ENCODE results near the gene ARMH1.
"Not testable (repeated sequence)": the region's sequence is repeated elsewhere in the genome, so short reads cannot be mapped to it uniquely, and the experiment has no call there.

ARMH1 gene

GRCh38 chr1:44644806-44645205, 29.7 kb upstream of the ARMH1 start:
- DNase-seq (ENCODE audit: low read depth, low spot score), result no peak

DNA sequence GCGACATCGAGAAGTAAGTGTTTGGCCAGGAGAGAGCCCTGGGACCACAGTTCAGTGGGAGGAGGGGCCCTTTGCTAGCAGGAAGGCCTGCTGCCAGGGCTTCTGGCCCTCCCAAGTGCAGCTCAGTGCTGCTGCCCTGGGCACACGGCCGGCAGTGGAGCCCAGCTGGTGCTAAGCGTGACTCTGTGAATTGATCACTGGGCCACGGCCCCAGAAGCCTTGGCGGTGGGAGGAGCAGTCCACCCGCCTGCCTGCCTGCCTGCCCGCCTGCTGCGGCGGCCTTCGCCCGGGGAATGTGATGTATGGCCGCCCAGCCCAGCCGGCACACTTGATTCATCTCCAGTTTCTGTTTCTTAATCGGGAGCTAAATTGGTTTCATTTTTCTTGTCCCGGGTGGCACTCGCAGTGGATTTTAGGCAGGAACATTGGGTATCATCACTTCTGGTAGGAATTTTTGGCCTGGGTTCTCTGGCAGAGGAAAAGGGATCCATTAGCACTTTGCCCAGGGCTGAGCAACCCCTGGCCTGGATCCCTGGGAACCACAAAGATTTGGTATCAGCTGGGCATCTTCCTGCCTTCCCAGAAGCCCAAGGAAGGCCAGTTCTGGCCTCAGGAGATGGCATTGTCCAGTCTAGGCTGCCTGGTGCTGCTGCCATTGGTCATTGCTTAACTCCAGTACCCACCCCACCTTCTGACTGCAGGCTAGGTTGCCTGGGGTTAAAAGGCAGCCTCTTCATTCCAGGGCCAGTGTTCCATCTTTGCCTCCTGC, 28.9 kb upstream of the ARMH1 start:
- no peak for DNase-seq (ENCODE audit: low read depth, low spot score)

GRCh38 chr1:44646261-44647110, 28.0 kb upstream of the ARMH1 start:
- DNase-seq (ENCODE audit: low read depth, low spot score), result no peak

DNA sequence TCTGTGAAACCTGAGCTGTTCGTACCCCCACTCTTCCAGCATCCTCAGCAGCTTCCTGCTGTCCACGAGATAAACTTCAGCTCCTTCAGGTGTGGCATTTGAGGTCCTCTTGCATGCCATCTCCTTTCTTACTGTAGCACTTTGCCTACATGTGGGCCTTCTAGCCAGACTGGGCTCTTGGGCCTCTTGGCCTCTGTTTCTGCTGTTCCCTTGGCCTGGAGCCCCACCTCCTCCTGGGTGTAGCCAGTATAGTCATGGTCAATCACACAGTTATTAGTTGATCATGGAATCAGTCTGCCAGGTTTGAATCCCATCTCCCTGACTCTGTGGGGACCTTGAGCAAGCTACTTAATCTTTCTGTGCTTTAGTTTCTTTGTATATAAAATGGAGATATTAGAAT, 26.6 kb upstream of the ARMH1 start:
- no peak for DNase-seq (ENCODE audit: low read depth, low spot score)

DNA sequence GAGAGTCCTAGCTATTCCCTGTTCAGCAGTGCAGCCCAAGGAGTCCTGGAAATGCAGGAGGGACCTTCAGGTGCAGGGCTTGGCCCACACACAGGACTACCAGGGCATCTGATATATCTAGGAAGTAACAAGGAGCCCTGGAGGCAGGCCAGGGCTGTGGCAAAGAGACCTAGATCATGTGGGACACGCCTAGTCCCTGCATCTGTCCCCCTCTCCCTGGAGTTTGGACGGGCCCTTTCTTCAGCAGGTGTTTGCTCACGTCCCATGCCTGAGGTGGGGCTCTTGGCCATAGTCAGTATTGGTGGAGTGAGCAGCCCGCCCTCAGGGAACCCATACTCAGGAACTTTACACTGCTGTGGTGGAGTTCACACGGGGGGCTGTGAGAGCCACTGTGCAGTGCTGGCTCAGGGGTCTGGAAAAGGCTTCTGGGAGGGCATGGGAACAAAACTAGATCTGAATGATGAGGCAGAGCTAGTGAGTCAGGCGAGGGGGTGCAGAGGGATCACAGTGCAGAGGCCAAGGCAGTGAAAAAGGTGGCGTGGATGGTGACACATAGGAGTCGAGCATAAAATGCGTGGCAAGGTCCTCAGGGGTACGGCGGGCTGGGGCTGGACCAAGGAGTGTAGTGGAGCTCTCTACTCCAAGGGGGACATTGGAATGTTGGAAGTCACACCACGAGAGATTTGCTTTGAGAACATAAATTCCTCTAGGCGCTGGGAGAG, 25.8 kb upstream of the ARMH1 start:
- no peak for DNase-seq (ENCODE audit: low read depth, low spot score)

GRCh38 chr1:44649788-44650158, 24.7 kb upstream of the ARMH1 start:
- no peak for DNase-seq (ENCODE audit: low read depth, low spot score)

GRCh38 chr1:44650159-44650831, 24.2 kb upstream of the ARMH1 start:
- DNase-seq (ENCODE audit: low read depth, low spot score), result no peak

DNA sequence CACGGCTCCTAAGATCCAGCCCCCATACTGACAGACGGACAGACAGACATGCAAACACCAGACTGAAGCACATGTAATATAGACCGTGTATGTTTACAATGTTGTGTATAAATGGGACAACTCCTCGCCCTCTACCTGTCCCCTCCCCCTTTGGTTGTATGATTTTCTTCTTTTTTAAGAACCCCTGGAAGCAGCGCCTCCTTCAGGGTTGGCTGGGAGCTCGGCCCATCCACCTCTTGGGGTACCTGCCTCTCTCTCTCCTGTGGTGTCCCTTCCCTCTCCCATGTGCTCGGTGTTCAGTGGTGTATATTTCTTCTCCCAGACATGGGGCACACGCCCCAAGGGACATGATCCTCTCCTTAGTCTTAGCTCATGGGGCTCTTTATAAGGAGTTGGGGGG, 23.4 kb upstream of the ARMH1 start:
- DNase-seq (ENCODE audit: low read depth, low spot score), result no peak

GRCh38 chr1:44652445-44653106, 21.9 kb upstream of the ARMH1 start:
- DNase-seq (ENCODE audit: low read depth, low spot score), result no peak

DNA sequence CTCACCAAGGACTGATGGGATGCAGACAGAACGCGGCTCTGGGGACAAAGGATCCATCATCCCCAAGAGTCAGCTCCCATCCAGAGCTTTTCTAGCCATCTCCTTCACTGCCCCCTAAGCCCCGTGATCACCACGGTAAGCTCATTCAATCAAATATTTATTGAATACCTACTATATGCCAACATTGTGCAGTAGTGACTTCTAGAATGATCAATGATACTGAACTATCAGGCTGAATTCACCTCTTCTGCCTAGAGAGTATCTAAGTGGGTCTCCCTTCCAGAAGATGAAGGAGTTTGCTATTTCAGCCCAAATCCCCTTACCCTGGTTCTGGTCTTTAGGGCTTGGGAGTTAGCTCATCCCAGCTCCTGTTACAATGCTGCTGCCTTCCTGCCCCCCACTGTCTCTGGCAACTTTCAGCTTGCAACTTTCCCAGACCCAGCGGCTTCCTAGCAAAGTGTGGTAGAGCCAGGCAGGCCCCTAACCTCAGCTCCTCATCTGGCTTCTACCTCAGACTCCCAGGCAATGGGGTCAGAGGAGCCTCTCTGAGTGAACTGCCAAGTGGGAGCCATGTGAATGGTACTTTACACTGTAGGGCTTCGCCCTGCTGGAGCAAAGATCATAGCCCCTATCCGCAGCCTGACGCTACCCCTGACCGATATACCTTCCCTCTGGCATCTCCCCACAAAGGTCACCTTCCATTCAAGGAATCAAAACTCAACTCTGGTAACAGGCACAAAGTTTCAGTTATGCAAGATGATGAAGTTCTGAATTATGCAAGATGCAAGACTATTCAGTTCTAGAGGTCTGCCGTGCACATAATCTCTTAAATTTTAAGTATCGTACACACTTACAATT, 21.2 kb upstream of the ARMH1 start:
- no peak for DNase-seq (ENCODE audit: low read depth, low spot score)

- no peak for DNase-seq (ENCODE audit: low read depth, low spot score)
Measured at GRCh38 chr1:44654621-44655187, 19.8 kb upstream of the ARMH1 start.

DNA sequence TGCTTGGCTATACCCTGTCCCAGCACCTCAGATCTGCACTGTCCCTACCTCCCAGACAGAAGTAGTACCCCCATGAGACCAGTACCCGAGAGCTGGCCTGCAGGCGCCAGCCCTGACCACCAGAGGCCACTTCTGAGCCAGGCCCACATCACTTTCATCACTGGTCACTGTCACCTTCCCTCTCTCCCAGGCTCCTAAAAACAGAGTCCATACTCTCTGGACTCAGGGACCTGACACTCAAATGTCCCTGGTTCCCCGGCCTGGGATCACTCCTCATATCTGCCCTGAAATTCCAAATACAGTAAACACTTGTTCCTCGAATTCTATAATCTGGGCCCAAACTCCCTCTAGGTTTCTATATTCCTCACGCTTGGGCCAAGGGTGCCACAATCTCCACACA, 18.9 kb upstream of the ARMH1 start:
- DNase-seq (ENCODE audit: low read depth, low spot score), result no peak

DNA sequence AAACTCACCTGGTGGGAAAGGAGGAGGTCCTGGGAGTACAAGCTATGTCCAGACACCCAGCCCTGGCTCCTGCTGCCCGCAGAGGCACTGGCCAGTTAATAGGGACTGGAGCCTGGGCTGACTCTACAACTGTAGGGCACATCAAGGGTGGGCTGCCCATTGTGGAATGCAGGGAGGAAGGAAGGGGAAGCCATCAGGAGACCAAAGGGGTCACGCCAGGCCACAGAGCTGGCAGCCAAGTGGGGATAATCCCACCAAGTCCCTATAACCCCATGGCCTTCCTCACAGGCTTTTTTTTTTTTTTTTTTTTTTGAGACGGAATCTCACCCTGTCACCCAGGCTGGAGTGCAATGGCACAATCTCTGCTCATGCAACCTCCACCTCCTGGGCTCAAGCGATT, 14.9 kb upstream of the ARMH1 start:
- DNase-seq (ENCODE audit: low read depth, low spot score), result no peak

- DNase-seq (ENCODE audit: low read depth, low spot score), result no peak
Measured at GRCh38 chr1:44660176-44660575, 14.3 kb upstream of the ARMH1 start.

GRCh38 chr1:44661781-44662682, 12.5 kb upstream of the ARMH1 start:
- no peak for DNase-seq (ENCODE audit: low read depth, low spot score)

DNA sequence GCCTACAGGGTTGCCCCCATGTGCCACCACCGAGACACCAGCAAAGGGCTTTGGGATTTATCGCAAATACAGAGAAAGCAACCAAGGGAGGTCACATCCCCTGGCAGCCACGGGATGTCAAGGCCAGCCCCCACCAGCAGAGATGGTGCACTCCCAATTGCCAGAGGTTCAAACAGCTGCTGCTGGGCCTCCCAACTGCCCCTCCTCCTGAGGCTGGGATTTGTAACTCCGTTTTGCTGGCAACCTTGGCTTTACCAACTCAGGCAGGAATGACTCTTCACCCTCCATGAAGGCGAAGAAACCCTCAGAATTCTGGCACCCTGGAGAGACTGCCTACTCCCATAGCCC, 11.9 kb upstream of the ARMH1 start:
- no peak for DNase-seq (ENCODE audit: low read depth, low spot score)

DNA sequence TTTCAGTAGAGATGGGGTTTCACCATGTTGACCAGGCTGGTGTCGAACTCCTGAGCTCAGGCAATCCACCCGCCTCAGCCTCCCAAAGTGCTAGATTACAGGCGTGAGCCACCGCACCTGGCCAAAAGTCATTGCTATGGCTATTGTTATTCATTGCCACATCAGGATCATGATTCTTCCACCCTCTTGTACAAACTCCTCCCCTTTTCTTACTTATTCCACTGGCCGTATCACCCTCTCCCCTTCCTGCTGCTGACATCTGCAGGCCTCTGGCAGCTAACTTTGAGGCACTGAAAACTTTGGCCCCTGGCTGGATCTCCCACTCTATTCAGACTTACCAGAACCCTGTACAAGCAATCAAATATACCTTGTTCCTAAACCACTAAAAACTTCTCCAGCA, 11.1 kb upstream of the ARMH1 start:
- DNase-seq (ENCODE audit: low read depth, low spot score), result no peak

DNA sequence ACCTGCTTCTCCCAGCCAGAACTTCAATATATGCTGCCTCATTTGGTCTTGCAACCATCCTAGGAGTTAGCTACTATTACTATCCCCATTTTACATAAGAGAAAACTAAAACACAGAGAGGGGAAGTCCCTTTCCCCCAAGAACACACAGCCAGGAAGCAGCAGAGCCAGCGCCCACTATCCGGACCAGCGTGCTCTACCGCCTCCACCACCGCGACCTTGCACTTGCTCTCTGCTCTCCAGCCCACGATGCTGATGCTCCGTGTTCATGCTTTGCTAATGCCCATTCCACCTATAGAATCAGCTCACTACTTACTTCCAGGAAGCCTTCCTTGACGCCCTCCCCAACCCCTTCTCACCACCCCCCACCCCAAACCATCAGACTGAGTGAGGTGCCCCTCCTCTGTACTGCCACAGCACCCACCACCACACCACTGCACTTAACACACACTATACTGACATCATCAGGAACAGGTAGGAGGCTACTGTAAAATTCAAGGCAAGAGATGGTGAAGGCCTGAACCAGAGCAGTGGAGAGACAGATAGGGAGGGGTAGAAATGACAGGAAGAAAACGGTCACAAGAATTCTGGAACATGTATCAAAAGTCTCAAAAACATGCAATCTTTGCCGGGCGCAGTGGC, 9.7 kb upstream of the ARMH1 start:
- no peak for DNase-seq (ENCODE audit: low read depth, low spot score)

DNA sequence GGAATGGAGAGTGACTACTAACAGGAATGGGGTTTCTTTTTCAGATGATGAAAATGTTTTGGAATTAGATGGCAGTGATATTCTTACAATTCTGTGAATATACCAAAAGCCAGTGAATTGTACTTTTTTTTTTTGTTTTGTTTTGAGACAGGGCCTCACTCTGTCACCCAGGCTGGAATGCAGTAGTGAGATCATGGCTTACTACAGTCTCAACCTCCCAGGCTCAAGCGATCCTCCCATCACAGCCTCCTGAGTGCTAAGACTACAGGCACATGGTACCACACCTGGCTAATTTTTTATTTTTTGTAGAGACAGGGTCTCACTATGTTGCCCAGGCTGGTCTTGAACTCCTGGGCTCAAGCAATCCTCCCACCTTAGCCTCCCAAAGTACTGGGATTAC, 7.8 kb upstream of the ARMH1 start:
- DNase-seq (ENCODE audit: low read depth, low spot score), result not testable (repeated sequence)

Measured in smooth muscle cell of the brain vasculature (primary cell).